HUES64 (cell line): ENCODE results near the gene MCM9.
"Not testable (repeated sequence)": the region's sequence is repeated elsewhere in the genome, so short reads cannot be mapped to it uniquely, and the experiment has no call there.

ENCODE experiments used
- H3K27ac ChIP-seq: 2 replicates; pipeline ENCODE4 v1.7.0; 2013; ENCODE audit warnings: low read depth, low read length, inconsistent platforms
- H3K27me3 ChIP-seq: 2 replicates; pipeline ENCODE4 v1.6.1; 2013; ENCODE audit warnings: mild to moderate bottlenecking, low read length; ENCODE audit not compliant: insufficient read depth
- H3K36me3 ChIP-seq: 2 replicates; pipeline ENCODE4 v1.6.1; 2013; ENCODE audit warnings: mild to moderate bottlenecking, low read length; ENCODE audit not compliant: insufficient read depth
- H3K4me1 ChIP-seq: 2 replicates; pipeline ENCODE4 v1.6.1; 2013; ENCODE audit warnings: mild to moderate bottlenecking, low read length, moderate library complexity; ENCODE audit not compliant: insufficient read depth
- H3K4me3 ChIP-seq: 2 replicates; pipeline ENCODE4 v1.5.1; 2013; ENCODE audit warnings: mild to moderate bottlenecking, low read length, moderate library complexity
- H3K9ac ChIP-seq: 2 replicates; pipeline ENCODE4 v1.6.1; 2013; ENCODE audit warnings: mild to moderate bottlenecking, low read depth, low read length
- H3K9me3 ChIP-seq: 2 replicates; pipeline ENCODE4 v1.6.1; 2013; ENCODE audit warnings: low read depth, low read length; ENCODE audit not compliant: insufficient read depth
- WGBS: fragments of 150-250, 120-280 bp; methylation state at CpG from one replicate; pipeline ENCODE4 v1.1.7; 2013; ENCODE audit warnings: missing lambda C conversion rate; 5-methylcytosine and 5-hydroxymethylcytosine counted together

The MCM9 gene

GRCh38 chr6:118875672-118876071 is 59.3 kb downstream of the MCM9 start:
- Histone ChIP-seq H3K27me3 (no peaks in the 10 kb centered on the region), H3K36me3 (no peaks in the 10 kb centered on the region), H3K4me1 (peaks cover 5% of the 10 kb centered on the region), H3K27ac (no peak overlapping the region), H3K4me3 (no peak overlapping the region), H3K9me3 (no peaks in the 10 kb centered on the region), H3K9ac (no peak overlapping the region)
- 84% methylated on average over 1 of the region's 2 CpGs for WGBS

GRCh38 chr6:118873239-118873638 is 61.7 kb downstream of the MCM9 start:
- Histone ChIP-seq H3K9me3 (no peaks in the 10 kb centered on the region), H3K4me3 (no peak overlapping the region), H3K27me3 (no peaks in the 10 kb centered on the region), H3K4me1 (no peaks in the 10 kb centered on the region), H3K36me3 (no peaks in the 10 kb centered on the region), H3K27ac (no peak overlapping the region), H3K9ac (no peak overlapping the region)
- 83% methylated on average over 1 of the region's 2 CpGs for WGBS

GRCh38 chr6:118872726-118873125 is 62.2 kb downstream of the MCM9 start:
- no peaks in the 10 kb centered on the region for H3K36me3 ChIP-seq
- H3K4me3 ChIP-seq = no peak overlapping the region
- no peak overlapping the region for H3K9ac ChIP-seq
- no peaks in the 10 kb centered on the region for H3K4me1 ChIP-seq
- H3K27me3 ChIP-seq = no peaks in the 10 kb centered on the region
- H3K9me3 ChIP-seq = no peaks in the 10 kb centered on the region
- WGBS = 92% methylated on average over 2 of the region's 2 CpGs
- no peak overlapping the region for H3K27ac ChIP-seq

- Histone ChIP-seq H3K4me3 (no peak overlapping the region), H3K27ac (no peak overlapping the region), H3K36me3 (no peaks in the 10 kb centered on the region)
Observed at GRCh38 chr6:118872318-118872717, 62.6 kb downstream of the MCM9 start.

GRCh38 chr6:118871331-118871730 is 63.6 kb downstream of the MCM9 start:
- no peak overlapping the region for H3K4me3 ChIP-seq
- H3K9ac ChIP-seq = no peak overlapping the region
- H3K36me3 ChIP-seq = no peaks in the 10 kb centered on the region
- no peak overlapping the region for H3K27ac ChIP-seq
- 94% methylated on average over 5 of the region's 5 CpGs for WGBS
- no peaks in the 10 kb centered on the region for H3K9me3 ChIP-seq
- H3K4me1 ChIP-seq = no peaks in the 10 kb centered on the region
- H3K27me3 ChIP-seq = no peaks in the 10 kb centered on the region

More at GRCh38 chr6:118872318-118872717, 62.6 kb downstream of the MCM9 start:
- no peaks in the 10 kb centered on the region for H3K27me3 ChIP-seq
- H3K9me3 ChIP-seq = no peaks in the 10 kb centered on the region
- H3K4me1 ChIP-seq = no peaks in the 10 kb centered on the region
- no peak overlapping the region for H3K9ac ChIP-seq

- Histone ChIP-seq H3K4me3 (no peak overlapping the region), H3K4me1 (no peaks in the 10 kb centered on the region), H3K36me3 (no peaks in the 10 kb centered on the region), H3K9me3 (no peaks in the 10 kb centered on the region), H3K9ac (no peak overlapping the region), H3K27ac (no peak overlapping the region), H3K27me3 (no peaks in the 10 kb centered on the region)
- 94% methylated on average over 2 of the region's 2 CpGs for WGBS
Observed at GRCh38 chr6:118869894-118870589, 64.9 kb downstream of the MCM9 start.

GRCh38 chr6:118869350-118869749 is 65.6 kb downstream of the MCM9 start:
- WGBS = no CpG with 5 or more reads among the region's 2 CpGs
- H3K4me3 ChIP-seq = no peak overlapping the region

GRCh38 chr6:118868901-118869300 is 66.1 kb downstream of the MCM9 start:
- not testable (repeated sequence) for H3K9me3 ChIP-seq, H3K27me3 ChIP-seq, H3K4me3 ChIP-seq, H3K36me3 ChIP-seq, H3K27ac ChIP-seq, H3K9ac ChIP-seq, H3K4me1 ChIP-seq
- 100% methylated on average over 2 of the region's 2 CpGs for WGBS

More at GRCh38 chr6:118869350-118869749, 65.6 kb downstream of the MCM9 start:
- H3K27ac ChIP-seq = no peak overlapping the region
- H3K9ac ChIP-seq = no peak overlapping the region
- H3K9me3 ChIP-seq = no peaks in the 10 kb centered on the region
- no peaks in the 10 kb centered on the region for H3K27me3 ChIP-seq
- no peaks in the 10 kb centered on the region for H3K4me1 ChIP-seq
- H3K36me3 ChIP-seq = no peaks in the 10 kb centered on the region

- WGBS = 93% methylated on average over 2 of the region's 4 CpGs
- no peak overlapping the region for H3K9ac ChIP-seq
- no peaks in the 10 kb centered on the region for H3K4me1 ChIP-seq
- H3K27me3 ChIP-seq = no peaks in the 10 kb centered on the region
- no peak overlapping the region for H3K4me3 ChIP-seq
- H3K36me3 ChIP-seq = no peaks in the 10 kb centered on the region
- H3K27ac ChIP-seq = no peak overlapping the region
- 0 out of 2 replicates have a peak, but pooled peaks cover 2% of the 10 kb centered on the region for H3K9me3 ChIP-seq
Observed at GRCh38 chr6:118867181-118867580, 67.8 kb downstream of the MCM9 start.

GRCh38 chr6:118865100-118865391 is 69.9 kb downstream of the MCM9 start:
- Histone ChIP-seq H3K27me3 (no peaks in the 10 kb centered on the region), H3K36me3 (no peaks in the 10 kb centered on the region), H3K9me3 (0 out of 2 replicates have a peak, but pooled peaks cover 2% of the 10 kb centered on the region), H3K4me3 (no peak overlapping the region), H3K4me1 (no peaks in the 10 kb centered on the region), H3K27ac (no peak overlapping the region), H3K9ac (no peak overlapping the region)
- 85% methylated on average over 1 of the region's 2 CpGs for WGBS

GRCh38 chr6:118864341-118865099 is 70.4 kb downstream of the MCM9 start:
- H3K4me3 ChIP-seq = no peak overlapping the region
- H3K9me3 ChIP-seq = 0 out of 2 replicates have a peak, but pooled peaks cover 2% of the 10 kb centered on the region
- no peak overlapping the region for H3K9ac ChIP-seq
- H3K27ac ChIP-seq = no peak overlapping the region
- H3K36me3 ChIP-seq = no peaks in the 10 kb centered on the region
- 87% methylated on average over 7 of the region's 7 CpGs for WGBS
- peaks cover 5% of the 10 kb centered on the region; the same call in 1 of the 2 replicates for H3K4me1 ChIP-seq
- no peaks in the 10 kb centered on the region for H3K27me3 ChIP-seq
